Liver (tissue), 9 donors: ENCODE measurements around the gene CELSR1. TPM values are rescaled to one million over a fixed set of nuclear protein-coding genes. Genes with fewer than 3 reads are reported as not detected.

Experiments used
- DNase-seq: peaks from one replicate; pipeline ENCODE4 v3.0.0-alpha.2; 2017; ENCODE audit warnings: low spot score
- H3K27ac ChIP-seq, 2 donors: one replicate each; pipeline ENCODE4 v1.7.0; 2013; ENCODE audit warnings: inconsistent platforms in 2 of 2, low read length in 2 of 2, control low read depth in 1 of 2, low read depth in 1 of 2, mild to moderate bottlenecking in 1 of 2
- H3K27me3 ChIP-seq, 4 donors: one replicate each; pipeline versions ENCODE4 v1.6.1 to v1.7.0; 2013; ENCODE audit warnings: low read length in 3 of 4, inconsistent platforms in 1 of 4, mild to moderate bottlenecking in 1 of 4, moderate library complexity in 1 of 4; ENCODE audit not compliant: control insufficient read depth in 4 of 4, insufficient read depth in 4 of 4
- H3K36me3 ChIP-seq, 4 donors: one replicate each; pipeline versions ENCODE4 v1.6.1 to v1.7.0; 2013; ENCODE audit warnings: low read length in 3 of 4, mild to moderate bottlenecking in 3 of 4, low read depth in 1 of 4, moderate library complexity in 1 of 4; ENCODE audit not compliant: control insufficient read depth in 4 of 4, insufficient read depth in 3 of 4
- H3K4me1 ChIP-seq, 4 donors: one replicate each; pipeline versions ENCODE4 v1.6.1 to v1.7.0; 2013; ENCODE audit warnings: low read length in 3 of 4, mild to moderate bottlenecking in 3 of 4, moderate library complexity in 1 of 4; ENCODE audit not compliant: control insufficient read depth in 4 of 4, insufficient read depth in 4 of 4
- H3K4me3 ChIP-seq, 3 donors: one replicate each; pipeline versions ENCODE4 v1.6.1 to v1.7.0; 2013; ENCODE audit warnings: low read length in 3 of 3, control low read depth in 1 of 3, low read depth in 1 of 3, mild to moderate bottlenecking in 1 of 3
- H3K9ac ChIP-seq, 2 donors: one replicate each; pipeline ENCODE4 v1.7.0; 2013; ENCODE audit warnings: low read length in 2 of 2, mild to moderate bottlenecking in 2 of 2, moderate library complexity in 2 of 2, control low read depth in 1 of 2, low read depth in 1 of 2
- H3K9me3 ChIP-seq, 4 donors: one replicate each; pipeline versions ENCODE4 v1.6.1 to v1.7.0; 2013; ENCODE audit warnings: low read length in 3 of 4; ENCODE audit not compliant: control insufficient read depth in 4 of 4
- ATF3 ChIP-seq: IDR thresholded peaks from 2 replicates; pipeline ENCODE4 v1.6.1; 2016; ENCODE audit warnings: antibody characterized with exemption
- CTCF ChIP-seq: fragments of 150-350 bp; IDR thresholded peaks from 2 replicates; pipeline ENCODE4 v1.5.1; 2017; ENCODE audit warnings: improper control_type of control experiment, low read depth, low read length; ENCODE audit not compliant: missing input control
- EGR1 ChIP-seq, 2 donors: IDR thresholded peaks; 2 replicates each; pipeline ENCODE4 v1.6.1; 2016 to 2018; ENCODE audit warnings: antibody characterized with exemption in 2 of 2, low read depth in 2 of 2
- FOXA1 ChIP-seq: IDR thresholded peaks from 2 replicates; pipeline ENCODE4 v1.6.1; 2016; ENCODE audit warnings: antibody characterized with exemption
- FOXA2 ChIP-seq: IDR thresholded peaks from 2 replicates; pipeline ENCODE4 v1.6.1; 2016; ENCODE audit warnings: antibody characterized with exemption
- GABPA ChIP-seq, 2 donors: IDR thresholded peaks in 1 of 2; conservative IDR thresholded peaks in 1 of 2; 2 replicates each; pipeline ENCODE4 v1.6.1; 2016; ENCODE audit warnings: antibody characterized with exemption in 2 of 2, mild to moderate bottlenecking in 1 of 2, moderate library complexity in 1 of 2
- HNF4A ChIP-seq, 2 donors: conservative IDR thresholded peaks; 2 replicates each; pipeline ENCODE4 v1.6.1; 2016; ENCODE audit warnings: antibody characterized with exemption in 2 of 2, mild to moderate bottlenecking in 2 of 2
- HNF4G ChIP-seq: IDR thresholded peaks from 2 replicates; pipeline ENCODE4 v1.6.1; 2016; ENCODE audit warnings: antibody characterized with exemption
- JUND ChIP-seq, 2 donors: IDR thresholded peaks; 2 replicates each; pipeline ENCODE4 v1.6.1; 2016; ENCODE audit warnings: antibody characterized with exemption in 2 of 2
- NR2F2 ChIP-seq: IDR thresholded peaks from 2 replicates; pipeline ENCODE4 v1.6.1; 2016; ENCODE audit warnings: antibody characterized with exemption
- RAD21 ChIP-seq, 2 donors: IDR thresholded peaks; 2 replicates each; pipeline ENCODE4 v1.6.1; 2016; ENCODE audit warnings: antibody characterized with exemption in 2 of 2, mild to moderate bottlenecking in 2 of 2
- RXRA ChIP-seq, 2 donors: IDR thresholded peaks; 2 replicates each; pipeline ENCODE4 v1.6.1; 2017 to 2018; ENCODE audit warnings: antibody characterized with exemption in 2 of 2, mild to moderate bottlenecking in 1 of 2
- SP1 ChIP-seq: IDR thresholded peaks from 2 replicates; pipeline ENCODE4 v1.6.1; 2018; ENCODE audit warnings: antibody characterized with exemption, mild to moderate bottlenecking
- TAF1 ChIP-seq: conservative IDR thresholded peaks from 2 replicates; pipeline ENCODE4 v1.6.1; 2016; ENCODE audit warnings: antibody characterized with exemption, mild to moderate bottlenecking
- YY1 ChIP-seq: IDR thresholded peaks from 2 replicates; pipeline ENCODE4 v1.6.1; 2016; ENCODE audit warnings: antibody characterized with exemption, mild to moderate bottlenecking
- WGBS: extraction: QIAGEN DNeasy Blood & Tissue Kit; methylation state at CpG from one replicate; pipeline ENCODE4 v1.1.7; 2013; 5-methylcytosine and 5-hydroxymethylcytosine counted together
- polyA plus RNA-seq, 2 donors: library from polyadenylated mRNA; stranded (reverse) in 1 of 2; unstranded in 1 of 2; fragments of 200-250 nt in 1 of 2; fragments of >200 nt in 1 of 2; fragmentation: Nextera tagmentation in 1 of 2; extraction: Ambion mirVana in 1 of 2; gene quantifications; one replicate each; pipeline versions ENCODE4 v1.2.1 to v1.2.3, GENCODE V29; 2013 to 2015
- total RNA-seq, 2 donors: library from RNA; depleted of rRNA; stranded (reverse); fragments of >200 nt; gene quantifications; one replicate each; pipeline ENCODE4 v1.2.3, GENCODE V29; 2014
- TF ChIP-seq, protein P1 (sequence below): IDR thresholded peaks from 2 replicates; pipeline ENCODE4 v1.6.1; 2016; ENCODE audit warnings: antibody characterized with exemption
- TF ChIP-seq, protein P2 (sequence below): IDR thresholded peaks from 2 replicates; pipeline ENCODE4 v1.6.1; 2016; ENCODE audit warnings: antibody characterized with exemption, mild to moderate bottlenecking
- TF ChIP-seq, protein P3 (sequence below): IDR thresholded peaks from 2 replicates; pipeline ENCODE4 v1.6.1; 2016; ENCODE audit warnings: antibody characterized with exemption
- donor health status: healthy.
- donor health status: healthy.
- donor health status: healthy.
- donor health status: healthy.
- donor health status: healthy.

CELSR1 gene
- total and polyA plus RNA-seq, 4 donors, result 0.37 to 1.6 (median 1.3) TPM

DNA sequence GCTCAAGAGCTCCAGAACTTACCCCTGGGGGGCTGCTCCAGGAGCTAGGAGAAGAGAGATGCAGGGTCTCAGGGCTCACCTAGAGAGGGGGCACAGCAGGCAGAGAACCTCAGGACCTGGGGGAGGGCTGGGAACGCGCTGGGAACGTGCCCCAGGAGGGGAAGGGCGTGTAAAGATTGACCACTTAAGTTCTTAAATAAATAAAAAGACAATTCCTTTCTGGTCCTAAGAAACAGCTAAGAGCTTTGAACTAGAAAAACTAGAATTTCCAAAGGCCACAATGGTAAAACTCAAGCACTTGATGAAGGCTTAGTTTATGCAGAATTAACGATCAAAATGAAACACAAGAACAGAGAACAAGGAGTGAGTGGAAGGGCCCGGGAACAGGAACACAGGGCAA is 89.1 kb downstream of the CELSR1 start:
- H3K4me1 ChIP-seq, result peaks cover 0 to 7% (median 6%) of the 10 kb centered on the region in 4 donors
- no peak overlapping the region for H3K4me3 ChIP-seq
- TF ChIP-seq RXRA (IDR thresholded peaks at IDR 0.05) (no peak), CTCF (no peak), FOXA1 (no peak), YY1 (no peak), FOXA2 (no peak), EGR1 (IDR thresholded peaks at IDR 0.05; ENCODE audit: low read depth in 2 of 2) (no peak), HNF4A (conservative IDR thresholded peaks at IDR 0.05) (no peak), JUND (IDR thresholded peaks at IDR 0.05) (no peak), GABPA (IDR thresholded peaks at IDR 0.05 in 1 of 2, conservative IDR thresholded peaks at IDR 0.05 in 1 of 2) (no peak), TAF1 (no peak), SP1 (no peak), HNF4G (no peak), ATF3 (no peak), NR2F2 (no peak), RAD21 (IDR thresholded peaks at IDR 0.05) (no peak)
- TF ChIP-seq, protein P1, sequence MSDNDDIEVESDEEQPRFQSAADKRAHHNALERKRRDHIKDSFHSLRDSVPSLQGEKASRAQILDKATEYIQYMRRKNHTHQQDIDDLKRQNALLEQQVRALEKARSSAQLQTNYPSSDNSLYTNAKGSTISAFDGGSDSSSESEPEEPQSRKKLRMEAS, result no peak
- TF ChIP-seq, protein P2, sequence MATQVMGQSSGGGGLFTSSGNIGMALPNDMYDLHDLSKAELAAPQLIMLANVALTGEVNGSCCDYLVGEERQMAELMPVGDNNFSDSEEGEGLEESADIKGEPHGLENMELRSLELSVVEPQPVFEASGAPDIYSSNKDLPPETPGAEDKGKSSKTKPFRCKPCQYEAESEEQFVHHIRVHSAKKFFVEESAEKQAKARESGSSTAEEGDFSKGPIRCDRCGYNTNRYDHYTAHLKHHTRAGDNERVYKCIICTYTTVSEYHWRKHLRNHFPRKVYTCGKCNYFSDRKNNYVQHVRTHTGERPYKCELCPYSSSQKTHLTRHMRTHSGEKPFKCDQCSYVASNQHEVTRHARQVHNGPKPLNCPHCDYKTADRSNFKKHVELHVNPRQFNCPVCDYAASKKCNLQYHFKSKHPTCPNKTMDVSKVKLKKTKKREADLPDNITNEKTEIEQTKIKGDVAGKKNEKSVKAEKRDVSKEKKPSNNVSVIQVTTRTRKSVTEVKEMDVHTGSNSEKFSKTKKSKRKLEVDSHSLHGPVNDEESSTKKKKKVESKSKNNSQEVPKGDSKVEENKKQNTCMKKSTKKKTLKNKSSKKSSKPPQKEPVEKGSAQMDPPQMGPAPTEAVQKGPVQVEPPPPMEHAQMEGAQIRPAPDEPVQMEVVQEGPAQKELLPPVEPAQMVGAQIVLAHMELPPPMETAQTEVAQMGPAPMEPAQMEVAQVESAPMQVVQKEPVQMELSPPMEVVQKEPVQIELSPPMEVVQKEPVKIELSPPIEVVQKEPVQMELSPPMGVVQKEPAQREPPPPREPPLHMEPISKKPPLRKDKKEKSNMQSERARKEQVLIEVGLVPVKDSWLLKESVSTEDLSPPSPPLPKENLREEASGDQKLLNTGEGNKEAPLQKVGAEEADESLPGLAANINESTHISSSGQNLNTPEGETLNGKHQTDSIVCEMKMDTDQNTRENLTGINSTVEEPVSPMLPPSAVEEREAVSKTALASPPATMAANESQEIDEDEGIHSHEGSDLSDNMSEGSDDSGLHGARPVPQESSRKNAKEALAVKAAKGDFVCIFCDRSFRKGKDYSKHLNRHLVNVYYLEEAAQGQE, result no peak
- no peak overlapping the region for H3K27ac ChIP-seq
- no peaks in the 10 kb centered on the region for H3K36me3 ChIP-seq
- no peak for DNase-seq
- no peaks in the 10 kb centered on the region for H3K27me3 ChIP-seq
- 79% methylated on average over 6 of the region's 6 CpGs for WGBS
- no peak overlapping the region for H3K9ac ChIP-seq
- H3K9me3 ChIP-seq, result no peaks in the 10 kb centered on the region

- Histone ChIP-seq H3K4me1 (peaks cover 0 to 3% (median 2%) of the 10 kb centered on the region in 4 donors), H3K4me3 (no peak overlapping the region), H3K36me3 (no peaks in the 10 kb centered on the region), H3K27ac (no peak overlapping the region), H3K27me3 (no peaks in the 10 kb centered on the region), H3K9me3 (no peaks in the 10 kb centered on the region), H3K9ac (no peak overlapping the region)
- no peak for DNase-seq
- TF ChIP-seq FOXA1, result no peak
- TF ChIP-seq, protein P3, sequence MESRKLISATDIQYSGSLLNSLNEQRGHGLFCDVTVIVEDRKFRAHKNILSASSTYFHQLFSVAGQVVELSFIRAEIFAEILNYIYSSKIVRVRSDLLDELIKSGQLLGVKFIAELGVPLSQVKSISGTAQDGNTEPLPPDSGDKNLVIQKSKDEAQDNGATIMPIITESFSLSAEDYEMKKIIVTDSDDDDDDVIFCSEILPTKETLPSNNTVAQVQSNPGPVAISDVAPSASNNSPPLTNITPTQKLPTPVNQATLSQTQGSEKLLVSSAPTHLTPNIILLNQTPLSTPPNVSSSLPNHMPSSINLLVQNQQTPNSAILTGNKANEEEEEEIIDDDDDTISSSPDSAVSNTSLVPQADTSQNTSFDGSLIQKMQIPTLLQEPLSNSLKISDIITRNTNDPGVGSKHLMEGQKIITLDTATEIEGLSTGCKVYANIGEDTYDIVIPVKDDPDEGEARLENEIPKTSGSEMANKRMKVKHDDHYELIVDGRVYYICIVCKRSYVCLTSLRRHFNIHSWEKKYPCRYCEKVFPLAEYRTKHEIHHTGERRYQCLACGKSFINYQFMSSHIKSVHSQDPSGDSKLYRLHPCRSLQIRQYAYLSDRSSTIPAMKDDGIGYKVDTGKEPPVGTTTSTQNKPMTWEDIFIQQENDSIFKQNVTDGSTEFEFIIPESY, result no peak
- no peak for TF ChIP-seq RAD21 (IDR thresholded peaks at IDR 0.05)
- no peak for TF ChIP-seq NR2F2
- TF ChIP-seq, protein P1, result no peak
- no peak for TF ChIP-seq ATF3
- TF ChIP-seq HNF4G, result no peak
- no peak for TF ChIP-seq GABPA (IDR thresholded peaks at IDR 0.05 in 1 of 2, conservative IDR thresholded peaks at IDR 0.05 in 1 of 2)
- no peak for TF ChIP-seq JUND (IDR thresholded peaks at IDR 0.05)
- no peak for TF ChIP-seq FOXA2
- no peak for TF ChIP-seq SP1
- TF ChIP-seq HNF4A (conservative IDR thresholded peaks at IDR 0.05), result no peak
- TF ChIP-seq CTCF, result no peak
- TF ChIP-seq TAF1, result no peak
- TF ChIP-seq EGR1 (IDR thresholded peaks at IDR 0.05; ENCODE audit: low read depth in 2 of 2), result no peak
- WGBS, result 93% methylated on average over 5 of the region's 5 CpGs
Observed at GRCh38 chr22:46447906-46448305, 89.5 kb downstream of the CELSR1 start.
